GM12872 (cell line): Measurements from ENCODE around the gene UNC79.

Source experiments
- CTCF ChIP-seq: IDR thresholded peaks from 3 replicates; pipeline ENCODE4 v1.5.1; 2011; ENCODE audit warnings: low read depth, mild to moderate bottlenecking, low read length, moderate library complexity; ENCODE audit not compliant: insufficient read depth

The UNC79 gene

GRCh38 chr14:93475471-93475870, 44.7 kb downstream of the UNC79 start:
- TF ChIP-seq CTCF = no peak

GRCh38 chr14:93476305-93476704, 45.6 kb downstream of the UNC79 start:
- no peak for TF ChIP-seq CTCF

- TF ChIP-seq CTCF = no peak
These were observed 50.1 kb downstream of the UNC79 start for GRCh38 chr14:93480867-93481266.

- TF ChIP-seq CTCF = no peak
These were observed 51.0 kb downstream of the UNC79 start for GRCh38 chr14:93481758-93482157.

GRCh38 chr14:93490001-93490400, 59.3 kb downstream of the UNC79 start:
- TF ChIP-seq CTCF = no peak

- TF ChIP-seq CTCF = no peak
These were observed 62.3 kb downstream of the UNC79 start for GRCh38 chr14:93493054-93493453.

GRCh38 chr14:93496856-93497741, 66.4 kb downstream of the UNC79 start:
- no peak for TF ChIP-seq CTCF
